Endothelial cell of umbilical vein (primary cell): ENCODE data around the gene HNRNPC. TPM values are rescaled to one million over a fixed set of nuclear protein-coding genes. Genes with fewer than 3 reads are reported as not detected.

ENCODE experiments used
- BruUV-seq: library from RNA; stranded (reverse); fragments of 400-500 nt; replicated peaks from 2 replicates; lab custom pipeline; 2021; lab: Mats Ljungman, UMichigan
- CTCF ChIA-PET: fragments of 300-600, 350-600 bp; sonication (Branson Sonifier 250); formaldehyde crosslinking; loops from one replicate; lab custom pipeline; 2021; ENCODE audit warnings: antibody characterized with exemption, inconsistent platforms; lab: Charles Lee
- POLR2A ChIA-PET: fragments of 300-600, 350-600 bp; sonication (Branson Sonifier 250); formaldehyde crosslinking; loops from one replicate; lab custom pipeline; 2021; ENCODE audit warnings: antibody characterized with exemption, inconsistent platforms; lab: Charles Lee
- DNase-seq: peaks from one replicate; pipeline ENCODE4 v3.0.0-alpha.2; 2011; ENCODE audit warnings: low read depth, low spot score
- FAIRE-seq: peaks from 2 replicates; lab custom pipeline; 2011; peaks lifted over from hg19 to GRCh38; lab: Jason Lieb, UNC
- H2AFZ ChIP-seq: 2 replicates; pipeline ENCODE4 v1.6.0; 2012; ENCODE audit warnings: low read depth, low read length, control low read depth, inconsistent platforms
- H3K27ac ChIP-seq: 2 replicates; pipeline ENCODE4 v1.5.1; 2011; ENCODE audit warnings: low read depth, mild to moderate bottlenecking, control low read depth, low read length, moderate library complexity; ENCODE audit not compliant: insufficient read depth
- H3K27me3 ChIP-seq, 2 experiments: 2 replicates each; pipeline versions ENCODE4 v1.6.0 to v1.6.1; 2011; ENCODE audit warnings: low read length in 2 of 2, mixed read lengths in 1 of 2; ENCODE audit not compliant: control insufficient read depth in 2 of 2, insufficient read depth in 2 of 2
- H3K36me3 ChIP-seq, 2 experiments: 2 replicates in 1 of 2; 3 replicates in 1 of 2; pipeline ENCODE4 v1.5.1; 2011; ENCODE audit warnings: low read length in 2 of 2, mild to moderate bottlenecking in 1 of 2, moderate library complexity in 1 of 2; ENCODE audit not compliant: control insufficient read depth in 2 of 2, insufficient read depth in 2 of 2; ENCODE audit errors: extremely low read depth in 1 of 2
- H3K4me1 ChIP-seq: 3 replicates; pipeline ENCODE4 v1.5.1; 2011; ENCODE audit warnings: mild to moderate bottlenecking, low read length; ENCODE audit not compliant: control insufficient read depth, insufficient read depth; ENCODE audit errors: extremely low read depth
- H3K4me2 ChIP-seq: 2 replicates; pipeline ENCODE4 v1.6.1; 2011; ENCODE audit warnings: low read length, control low read depth, mixed read lengths; ENCODE audit not compliant: insufficient read depth
- H3K4me3 ChIP-seq, 3 experiments: fragments of 200-600 bp in 1 of 3; sonication (generic), shearing (Covaris generic) in 1 of 3; replicated peaks in 1 of 3; 2 replicates each; pipeline ENCODE4 v1.5.1; 2011 to 2016; ENCODE audit warnings: control low read depth in 3 of 3, low read length in 3 of 3, mild to moderate bottlenecking in 2 of 3, inconsistent platforms in 1 of 3, low read depth in 1 of 3, moderate library complexity in 1 of 3; ENCODE audit not compliant: insufficient read depth in 1 of 3
- H3K79me2 ChIP-seq: 2 replicates; pipeline ENCODE4 v1.6.0; 2012; ENCODE audit warnings: low read length, inconsistent platforms; ENCODE audit not compliant: control insufficient read depth, insufficient read depth
- H3K9ac ChIP-seq: replicated peaks from 2 replicates; pipeline ENCODE3; 2011; ENCODE audit warnings: low read length, control low read depth; ENCODE audit not compliant: insufficient read depth; ENCODE audit errors: extremely low read depth
- H3K9me1 ChIP-seq: replicated peaks from 3 replicates; pipeline ENCODE4 v1.6.0; 2011; ENCODE audit warnings: mild to moderate bottlenecking, low read length; ENCODE audit not compliant: control insufficient read depth, insufficient read depth; ENCODE audit errors: extremely low read depth
- H3K9me3 ChIP-seq: replicated peaks from 2 replicates; pipeline ENCODE4 v1.5.1; 2012; ENCODE audit warnings: low read length, inconsistent platforms; ENCODE audit not compliant: control insufficient read depth, insufficient read depth
- H4K20me1 ChIP-seq: replicated peaks from 2 replicates; pipeline ENCODE3; 2011; ENCODE audit warnings: mild to moderate bottlenecking, low read length; ENCODE audit not compliant: control insufficient read depth, insufficient read depth; ENCODE audit errors: extremely low read depth
- FOS ChIP-seq: IDR thresholded peaks from 2 replicates; pipeline ENCODE4 v1.6.1; 2011; ENCODE audit warnings: mild to moderate bottlenecking, low read length, moderate library complexity, borderline replicate concordance; ENCODE audit not compliant: insufficient read depth
- GATA2 ChIP-seq: IDR thresholded peaks from 2 replicates; pipeline ENCODE4 v1.7.0; 2011; ENCODE audit warnings: low read depth, mild to moderate bottlenecking, moderate library complexity, mixed read lengths, low read length; ENCODE audit not compliant: insufficient read length, insufficient read depth
- JUN ChIP-seq: IDR thresholded peaks from 2 replicates; pipeline ENCODE4 v1.6.1; 2011; ENCODE audit warnings: borderline replicate concordance, low read depth; ENCODE audit not compliant: insufficient read length, insufficient read depth
- MYC ChIP-seq: IDR thresholded peaks from one replicate; pipeline ENCODE4 v1.6.1; 2011; ENCODE audit warnings: mild to moderate bottlenecking, low read depth, low read length
- POLR2AphosphoS5 ChIP-seq: IDR thresholded peaks from 2 replicates; pipeline ENCODE4 v1.6.1; 2012; ENCODE audit warnings: low read depth, mild to moderate bottlenecking, control low read depth, low read length, moderate library complexity; ENCODE audit not compliant: insufficient read depth
- dilution Hi-C: fragments of 300-500 bp; cut with MboI; formaldehyde crosslinking; loops from one replicate; pipeline ENCODE4 v1.15.0; 2019; ENCODE audit warnings: low sequenced_read_pairs; ENCODE audit not compliant: extremely low pct_ligation_motif_present
- intact Hi-C: fragments of 100-400 bp; cut with micrococcal nuclease; formaldehyde crosslinking; loops from one replicate; pipeline ENCODE4 v1.10.0; 2022
- polyA plus RNA-seq, 4 experiments: library from polyadenylated mRNA; depleted of rRNA in 3 of 4; stranded (reverse) in 3 of 4; unstranded in 1 of 4; fragments of >200 nt; gene quantifications; 2 replicates each; pipeline versions ENCODE4 v1.2.1 to v1.2.3, GENCODE V29; 2011 to 2012; ENCODE audit warnings: missing spikeins in 1 of 4
- total RNA-seq: library from RNA; stranded (reverse); gene quantifications from 2 replicates; pipeline ENCODE4 v1.2.3, GENCODE V29; 2021
- TF ChIP-seq, protein P1 (sequence below), 2 donors: IDR thresholded peaks; 1 replicate in 1 of 2; 2 replicates in 1 of 2; pipeline ENCODE4 v1.5.1; 2011; ENCODE audit warnings: low read length in 2 of 2, mild to moderate bottlenecking in 2 of 2, moderate library complexity in 2 of 2, control low read depth in 1 of 2, inconsistent platforms in 1 of 2, low read depth in 1 of 2; ENCODE audit not compliant: insufficient read depth in 1 of 2; ENCODE audit errors: extremely low read depth in 1 of 2
- TF ChIP-seq, protein P2 (sequence below): IDR thresholded peaks from 2 replicates; pipeline ENCODE4 v1.6.1; 2011; ENCODE audit not compliant: insufficient read depth, insufficient read length

The HNRNPC gene
- total and polyA plus RNA-seq, 2 donors (not counting 3 experiments of a cell fraction or from before 2014, with no cell fraction given) = 531 to 674 TPM

DNA sequence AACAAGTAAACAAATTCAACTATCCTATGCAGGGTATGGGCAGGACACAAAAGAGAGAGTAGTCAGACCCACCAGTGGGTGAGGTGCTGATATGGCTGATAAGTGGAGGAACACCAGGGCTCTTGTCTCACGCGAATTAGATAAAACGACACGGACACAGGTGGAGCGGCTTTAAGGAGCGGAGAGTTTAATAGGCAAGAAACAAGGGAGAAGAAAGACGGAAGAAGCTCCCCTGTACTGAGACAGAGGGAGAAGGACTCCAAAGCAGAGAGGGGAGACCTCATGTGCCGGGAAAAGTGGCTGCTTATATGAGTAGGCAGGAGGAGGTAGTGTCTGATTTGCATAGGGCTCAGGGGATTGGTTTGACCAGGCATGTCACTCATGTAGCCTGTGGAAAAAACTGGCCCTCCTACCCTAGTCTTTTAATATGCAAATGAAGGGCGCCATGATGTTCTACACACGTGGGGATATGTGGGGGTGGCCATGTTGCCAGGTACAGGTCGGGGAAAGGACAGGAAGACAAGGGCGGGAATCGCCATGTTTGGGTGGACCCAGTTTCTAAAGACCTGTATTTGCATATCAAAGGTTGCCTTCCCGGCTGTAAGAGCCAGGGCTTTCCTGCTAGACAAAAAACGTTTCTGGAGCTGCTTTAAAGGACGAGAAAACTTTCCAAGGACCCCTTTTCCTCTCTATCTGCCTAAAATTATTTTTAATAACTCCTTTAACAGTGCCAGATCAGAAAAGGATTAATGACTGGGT is 39.4 kb upstream of the HNRNPC start:
- no peaks in the 10 kb centered on the region for H3K9me1 ChIP-seq
- H3K9ac ChIP-seq = no peak overlapping the region
- no peaks in the 10 kb centered on the region for H3K36me3 ChIP-seq
- H4K20me1 ChIP-seq = no peaks in the 10 kb centered on the region
- TF ChIP-seq JUN = no peak
- no peak for TF ChIP-seq FOS
- TF ChIP-seq MYC = no peak
- TF ChIP-seq GATA2 = no peak
- TF ChIP-seq, protein P1, sequence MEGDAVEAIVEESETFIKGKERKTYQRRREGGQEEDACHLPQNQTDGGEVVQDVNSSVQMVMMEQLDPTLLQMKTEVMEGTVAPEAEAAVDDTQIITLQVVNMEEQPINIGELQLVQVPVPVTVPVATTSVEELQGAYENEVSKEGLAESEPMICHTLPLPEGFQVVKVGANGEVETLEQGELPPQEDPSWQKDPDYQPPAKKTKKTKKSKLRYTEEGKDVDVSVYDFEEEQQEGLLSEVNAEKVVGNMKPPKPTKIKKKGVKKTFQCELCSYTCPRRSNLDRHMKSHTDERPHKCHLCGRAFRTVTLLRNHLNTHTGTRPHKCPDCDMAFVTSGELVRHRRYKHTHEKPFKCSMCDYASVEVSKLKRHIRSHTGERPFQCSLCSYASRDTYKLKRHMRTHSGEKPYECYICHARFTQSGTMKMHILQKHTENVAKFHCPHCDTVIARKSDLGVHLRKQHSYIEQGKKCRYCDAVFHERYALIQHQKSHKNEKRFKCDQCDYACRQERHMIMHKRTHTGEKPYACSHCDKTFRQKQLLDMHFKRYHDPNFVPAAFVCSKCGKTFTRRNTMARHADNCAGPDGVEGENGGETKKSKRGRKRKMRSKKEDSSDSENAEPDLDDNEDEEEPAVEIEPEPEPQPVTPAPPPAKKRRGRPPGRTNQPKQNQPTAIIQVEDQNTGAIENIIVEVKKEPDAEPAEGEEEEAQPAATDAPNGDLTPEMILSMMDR (IDR thresholded peaks at IDR 0.05; ENCODE audit: extremely low read depth in 1 of 2, insufficient read depth in 1 of 2, low read depth in 1 of 2, low read length in 2 of 2) = no peak
- no peak for TF ChIP-seq POLR2AphosphoS5
- TF ChIP-seq, protein P2, sequence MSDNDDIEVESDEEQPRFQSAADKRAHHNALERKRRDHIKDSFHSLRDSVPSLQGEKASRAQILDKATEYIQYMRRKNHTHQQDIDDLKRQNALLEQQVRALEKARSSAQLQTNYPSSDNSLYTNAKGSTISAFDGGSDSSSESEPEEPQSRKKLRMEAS = no peak
- DNase-seq (peak; percentile 65), FAIRE-seq (peak; percentile 85)
- CTCF ChIA-PET = interaction anchor here (1.3 kb wide), 1 partner anchor 21 kb away, joined by 3 read pairs; no protein-coding TSS in a partner anchor
- dilution Hi-C loops (no loop called here), intact Hi-C loops (no loop called here)
- peaks cover 6% of the 10 kb centered on the region in 2 experiments for H3K27me3 ChIP-seq
- H3K4me1 ChIP-seq = no peaks in the 10 kb centered on the region
- H3K79me2 ChIP-seq = no peaks in the 10 kb centered on the region
- H3K9me3 ChIP-seq = no peaks in the 10 kb centered on the region
- H3K27ac ChIP-seq = no peak overlapping the region
- H2AFZ ChIP-seq = peak overlapping the region; percentile 73
- H3K4me3 ChIP-seq = peak overlapping the region in 1 of 3 experiments; percentile 20
- POLR2A ChIA-PET = no interaction called here
- peak overlapping the region; percentile 63 for H3K4me2 ChIP-seq
- TSS peak; percentile 36 for BruUV-seq
